ENCODE measurements around the gene MYEOV.

MYEOV gene

GRCh38 chr11:69259096-69259495 lies 34.9 kb upstream of the MYEOV start:
- no peak for DNase-seq (ENCODE audit: low read depth)
- TF ChIP-seq, protein P1, sequence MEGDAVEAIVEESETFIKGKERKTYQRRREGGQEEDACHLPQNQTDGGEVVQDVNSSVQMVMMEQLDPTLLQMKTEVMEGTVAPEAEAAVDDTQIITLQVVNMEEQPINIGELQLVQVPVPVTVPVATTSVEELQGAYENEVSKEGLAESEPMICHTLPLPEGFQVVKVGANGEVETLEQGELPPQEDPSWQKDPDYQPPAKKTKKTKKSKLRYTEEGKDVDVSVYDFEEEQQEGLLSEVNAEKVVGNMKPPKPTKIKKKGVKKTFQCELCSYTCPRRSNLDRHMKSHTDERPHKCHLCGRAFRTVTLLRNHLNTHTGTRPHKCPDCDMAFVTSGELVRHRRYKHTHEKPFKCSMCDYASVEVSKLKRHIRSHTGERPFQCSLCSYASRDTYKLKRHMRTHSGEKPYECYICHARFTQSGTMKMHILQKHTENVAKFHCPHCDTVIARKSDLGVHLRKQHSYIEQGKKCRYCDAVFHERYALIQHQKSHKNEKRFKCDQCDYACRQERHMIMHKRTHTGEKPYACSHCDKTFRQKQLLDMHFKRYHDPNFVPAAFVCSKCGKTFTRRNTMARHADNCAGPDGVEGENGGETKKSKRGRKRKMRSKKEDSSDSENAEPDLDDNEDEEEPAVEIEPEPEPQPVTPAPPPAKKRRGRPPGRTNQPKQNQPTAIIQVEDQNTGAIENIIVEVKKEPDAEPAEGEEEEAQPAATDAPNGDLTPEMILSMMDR (IDR thresholded peaks at IDR 0.05; ENCODE audit: insufficient read depth, low read depth, low read length, missing control alignments) = no peak

DNA sequence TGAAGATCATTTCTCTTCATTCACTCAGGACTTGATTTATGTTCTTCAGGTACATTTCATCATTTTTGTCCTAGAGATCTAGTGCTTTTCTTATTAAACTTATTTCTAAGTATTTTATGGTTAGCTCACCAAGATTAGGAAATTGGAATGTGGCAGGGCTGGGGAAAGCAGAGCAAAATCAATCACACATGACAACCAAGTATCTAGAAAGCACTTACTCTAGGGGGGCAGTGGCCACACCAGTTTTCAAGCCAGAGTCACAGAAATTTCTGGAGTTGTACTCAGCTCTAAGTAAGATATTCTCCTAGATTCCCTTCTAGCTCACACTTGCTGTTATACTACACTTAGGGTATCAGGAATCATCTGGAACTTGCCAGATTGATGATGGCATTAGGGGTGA lies 33.3 kb upstream of the MYEOV start:
- no peak overlapping the region for H3K4me3 ChIP-seq (ENCODE audit: low read depth, low read length)
- TF ChIP-seq, protein P1 (IDR thresholded peaks at IDR 0.05; ENCODE audit: insufficient read depth, low read depth, low read length, missing control alignments) = no peak
- no peak for DNase-seq (ENCODE audit: low read depth)

More at GRCh38 chr11:69259096-69259495, 34.9 kb upstream of the MYEOV start:
- no peak overlapping the region for H3K4me3 ChIP-seq (ENCODE audit: low read depth, low read length)

DNA sequence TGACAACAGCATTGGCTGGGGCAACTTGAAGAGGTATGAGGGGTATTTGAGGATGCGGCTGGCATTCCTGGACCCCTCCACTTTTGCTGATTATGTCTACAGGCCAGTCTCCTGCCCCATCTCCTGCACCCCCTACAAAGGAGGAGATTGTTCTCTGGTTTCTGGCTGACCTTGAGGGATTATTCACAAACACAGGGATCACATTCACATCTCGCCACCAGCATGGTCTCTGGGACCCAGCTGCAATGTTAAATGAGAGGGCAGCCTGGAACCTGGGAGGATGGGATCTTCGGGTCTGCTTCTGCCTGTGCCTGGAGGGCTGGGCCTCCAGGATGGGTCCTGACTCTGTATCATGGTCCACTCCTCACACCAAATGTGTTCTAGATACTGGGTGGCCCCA lies 32.8 kb upstream of the MYEOV start:
- DNase-seq (ENCODE audit: low read depth) = no peak
- TF ChIP-seq, protein P1 (IDR thresholded peaks at IDR 0.05; ENCODE audit: insufficient read depth, low read depth, low read length, missing control alignments) = no peak

GRCh38 chr11:69262918-69263735 lies 30.8 kb upstream of the MYEOV start:
- DNase-seq (ENCODE audit: low read depth) = no peak
- TF ChIP-seq, protein P1 (IDR thresholded peaks at IDR 0.05; ENCODE audit: insufficient read depth, low read depth, low read length, missing control alignments) = no peak

More for the DNA sequence above, 32.8 kb upstream of the MYEOV start:
- no peak overlapping the region for H3K4me3 ChIP-seq (ENCODE audit: low read depth, low read length)

GRCh38 chr11:69263736-69264052 lies 30.3 kb upstream of the MYEOV start:
- DNase-seq (ENCODE audit: low read depth) = no peak
- H3K4me3 ChIP-seq (ENCODE audit: low read depth, low read length) = no peak overlapping the region
- TF ChIP-seq, protein P1 (IDR thresholded peaks at IDR 0.05; ENCODE audit: insufficient read depth, low read depth, low read length, missing control alignments) = no peak

More at GRCh38 chr11:69262918-69263735, 30.8 kb upstream of the MYEOV start:
- no peak overlapping the region for H3K4me3 ChIP-seq (ENCODE audit: low read depth, low read length)

- TF ChIP-seq, protein P1 (IDR thresholded peaks at IDR 0.05; ENCODE audit: insufficient read depth, low read depth, low read length, missing control alignments) = no peak
- no peak overlapping the region for H3K4me3 ChIP-seq (ENCODE audit: low read depth, low read length)
- no peak for DNase-seq (ENCODE audit: low read depth)
These were observed 29.5 kb upstream of the MYEOV start for GRCh38 chr11:69264486-69264885.

- TF ChIP-seq, protein P1 (IDR thresholded peaks at IDR 0.05; ENCODE audit: insufficient read depth, low read depth, low read length, missing control alignments) = no peak
- no peak overlapping the region for H3K4me3 ChIP-seq (ENCODE audit: low read depth, low read length)
- no peak for DNase-seq (ENCODE audit: low read depth)
These were observed 28.7 kb upstream of the MYEOV start for GRCh38 chr11:69265210-69265609.
